CD14-positive monocyte (primary cell): ENCODE results near the gene FGB. TPM values are rescaled to one million over a fixed set of nuclear protein-coding genes. Genes with fewer than 3 reads are reported as not detected.

Source experiments
- DNase-seq, 3 donors: peaks; one replicate each; pipeline ENCODE4 v3.0.0-alpha.2; 2011 to 2022
- H2AFZ ChIP-seq: 2 replicates; pipeline ENCODE4 v1.6.0; 2012; ENCODE audit warnings: mild to moderate bottlenecking, low read depth, low read length, inconsistent platforms; ENCODE audit not compliant: insufficient read depth, poor library complexity, severe bottlenecking
- H3K27ac ChIP-seq, 2 donors: 1 replicate in 1 of 2; 2 replicates in 1 of 2; pipeline ENCODE4 v1.5.1; 2012 to 2013; ENCODE audit warnings: low read length in 2 of 2, control low read depth in 1 of 2, inconsistent platforms in 1 of 2, low read depth in 1 of 2, mild to moderate bottlenecking in 1 of 2
- H3K27me3 ChIP-seq, 2 donors: one replicate each; pipeline versions ENCODE4 v1.6.0 to v1.6.1; 2011 to 2013; ENCODE audit warnings: low read length in 2 of 2; ENCODE audit not compliant: control insufficient read depth in 2 of 2, insufficient read depth in 2 of 2
- H3K36me3 ChIP-seq, 2 donors: replicated peaks in 1 of 2; 1 replicate in 1 of 2; 2 replicates in 1 of 2; pipeline versions ENCODE4 v1.5.1 to v1.6.1; 2012 to 2013; ENCODE audit warnings: low read length in 2 of 2, control low read depth in 1 of 2, inconsistent platforms in 1 of 2, mild to moderate bottlenecking in 1 of 2; ENCODE audit not compliant: insufficient read depth in 2 of 2, control insufficient read depth in 1 of 2
- H3K4me1 ChIP-seq, 2 donors: 1 replicate in 1 of 2; 2 replicates in 1 of 2; pipeline versions ENCODE4 v1.5.1 to v1.6.1; 2012 to 2013; ENCODE audit warnings: low read length in 2 of 2, control low read depth in 1 of 2, inconsistent platforms in 1 of 2, mild to moderate bottlenecking in 1 of 2, moderate library complexity in 1 of 2; ENCODE audit not compliant: insufficient read depth in 2 of 2, control insufficient read depth in 1 of 2
- H3K4me2 ChIP-seq: replicated peaks from 2 replicates; pipeline ENCODE3; 2012; ENCODE audit warnings: low read length, moderate library complexity, mild to moderate bottlenecking; ENCODE audit not compliant: poor library complexity, severe bottlenecking; ENCODE audit errors: extremely low read depth
- H3K4me3 ChIP-seq, 3 experiments: fragments of 200-600 bp in 1 of 3; sonication (generic) in 1 of 3; replicated peaks in 1 of 3; 1 replicate in 2 of 3; 2 replicates in 1 of 3; pipeline ENCODE4 v1.5.1; 2011 to 2013; ENCODE audit warnings: low read length in 3 of 3, mild to moderate bottlenecking in 3 of 3, control low read depth in 2 of 3, low read depth in 2 of 3, inconsistent platforms in 1 of 3, moderate library complexity in 1 of 3
- H3K79me2 ChIP-seq: 2 replicates; pipeline ENCODE4 v1.6.0; 2012; ENCODE audit warnings: mild to moderate bottlenecking, control low read depth, inconsistent platforms, low read length, moderate library complexity; ENCODE audit not compliant: insufficient read depth
- H3K9ac ChIP-seq: 2 replicates; pipeline ENCODE4 v1.6.0; 2017; ENCODE audit warnings: low read length, mild to moderate bottlenecking; ENCODE audit not compliant: insufficient read depth, poor library complexity, severe bottlenecking
- H3K9me3 ChIP-seq, 2 donors: replicated peaks in 1 of 2; 1 replicate in 1 of 2; 2 replicates in 1 of 2; pipeline versions ENCODE4 v1.5.1 to v1.6.1; 2012 to 2013; ENCODE audit warnings: low read length in 2 of 2, control low read depth in 1 of 2; ENCODE audit not compliant: control insufficient read depth in 1 of 2, insufficient read depth in 1 of 2
- H4K20me1 ChIP-seq: 2 replicates; pipeline ENCODE4 v1.6.0; 2012; ENCODE audit warnings: mild to moderate bottlenecking, low read length, control low read depth, moderate library complexity; ENCODE audit not compliant: insufficient read depth
- H3K27ac Mint-ChIP-seq, 7 donors: one replicate each; pipeline ENCODE4 v1.8.0; 2020; ENCODE audit warnings: mild to moderate bottlenecking in 7 of 7, mixed read lengths in 7 of 7, moderate library complexity in 6 of 7, inconsistent platforms in 2 of 7
- H3K27me3 Mint-ChIP-seq, 3 donors: one replicate each; pipeline ENCODE4 v1.8.0; 2021 to 2022; ENCODE audit warnings: low read depth in 3 of 3, mild to moderate bottlenecking in 3 of 3, mixed read lengths in 3 of 3, moderate library complexity in 3 of 3, inconsistent platforms in 1 of 3
- H3K36me3 Mint-ChIP-seq, 2 donors: one replicate each; pipeline ENCODE4 v1.8.0; 2020; ENCODE audit warnings: mixed read lengths in 2 of 2, inconsistent platforms in 1 of 2, mild to moderate bottlenecking in 1 of 2
- H3K4me1 Mint-ChIP-seq: one replicate; pipeline ENCODE4 v1.8.0; 2020; ENCODE audit warnings: mild to moderate bottlenecking, mixed read lengths
- H3K4me3 Mint-ChIP-seq, 2 donors: one replicate each; pipeline ENCODE4 v1.8.0; 2020; ENCODE audit warnings: mild to moderate bottlenecking in 2 of 2, mixed read lengths in 2 of 2, moderate library complexity in 1 of 2
- H3K9me3 Mint-ChIP-seq, 7 donors: one replicate each; pipeline ENCODE4 v1.8.0; 2020 to 2022; ENCODE audit warnings: mixed read lengths in 7 of 7, mild to moderate bottlenecking in 6 of 7, moderate library complexity in 6 of 7, inconsistent platforms in 2 of 7
- CTCF ChIP-seq: fragments of 200-600 bp; IDR thresholded peaks from one replicate; pipeline ENCODE4 v1.8.0; 2022; ENCODE audit warnings: antibody characterized with exemption, mild to moderate bottlenecking
- WGBS: methylation state at CpG from one replicate; pipeline ENCODE4 v1.1.5; 2013; ENCODE audit warnings: missing lambda C conversion rate; ENCODE audit not compliant: insufficient coverage; 5-methylcytosine and 5-hydroxymethylcytosine counted together
- intact Hi-C, 2 donors: fragments of 100-400 bp; cut with micrococcal nuclease; formaldehyde crosslinking; loops; one replicate each; pipeline versions ENCODE4 v1.15.0 to v1.15.1; 2023
- polyA plus RNA-seq, 3 donors: library from polyadenylated mRNA; depleted of rRNA in 1 of 3; unstranded in 2 of 3; stranded (reverse) in 1 of 3; fragments of 300-500 nt in 2 of 3; fragments of >200 nt in 1 of 3; fragmentation: Illumina TruSeq in 2 of 3; gene quantifications; 1 replicate in 2 of 3; 2 replicates in 1 of 3; pipeline ENCODE4 v1.2.3, GENCODE V29; 2012 to 2021

FGB gene
- polyA plus RNA-seq, 3 donors, result not detected

GRCh38 chr4:154583677-154584076 is 20.9 kb downstream of the FGB start:
- Mint-ChIP-seq H3K27me3 (peaks cover 2 to 7% (median 4%) of the 10 kb centered on the region in 3 donors), H3K9me3 (no peaks in the 10 kb centered on the region), H3K27ac (no peak overlapping the region), H3K4me1 (no peaks in the 10 kb centered on the region), H3K4me3 (no peak overlapping the region), H3K36me3 (no peaks in the 10 kb centered on the region)
- DNase-seq, result no peak
- Histone ChIP-seq H3K4me2 (no peak overlapping the region), H3K27ac (no peak overlapping the region), H3K9ac (no peak overlapping the region), H4K20me1 (no peaks in the 10 kb centered on the region), H3K27me3 (no peaks in the 10 kb centered on the region), H3K4me1 (no peaks in the 10 kb centered on the region), H3K36me3 (no peaks in the 10 kb centered on the region), H3K9me3 (no peaks in the 10 kb centered on the region), H2AFZ (no peak overlapping the region), H3K79me2 (no peaks in the 10 kb centered on the region), H3K4me3 (no peak overlapping the region)
- TF ChIP-seq CTCF, result no peak
- intact Hi-C loops, result no loop called here

DNA sequence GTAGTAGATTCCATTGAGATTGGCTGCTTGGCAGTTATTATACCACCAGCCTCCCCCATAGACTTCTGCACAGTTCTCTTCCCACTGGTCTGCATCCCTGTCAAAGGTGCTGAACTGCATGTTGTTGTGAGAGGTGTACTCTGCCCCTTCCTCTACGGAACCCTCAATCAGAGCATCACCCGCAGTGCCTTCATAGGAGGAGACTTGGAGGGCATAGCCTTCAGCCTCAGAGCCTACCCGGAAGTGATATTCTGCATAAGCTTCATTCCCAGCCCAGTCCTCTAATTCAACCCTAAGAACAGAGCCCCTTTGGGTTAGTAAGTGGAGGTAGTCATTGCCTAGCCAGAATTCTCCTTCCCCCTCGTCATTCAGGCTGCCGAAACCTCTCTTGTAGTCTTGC is 21.4 kb downstream of the FGB start:
- no peaks in the 10 kb centered on the region for H4K20me1 ChIP-seq
- H3K4me2 ChIP-seq, result no peak overlapping the region
- H3K9ac ChIP-seq, result no peak overlapping the region
- no peaks in the 10 kb centered on the region for H3K4me1 ChIP-seq
- peaks cover 0 to 2% of the 10 kb centered on the region in 2 donors for H3K27me3 ChIP-seq
- Mint-ChIP-seq H3K36me3 (no peaks in the 10 kb centered on the region), H3K27ac (no peak overlapping the region), H3K27me3 (peaks cover 2 to 9% (median 4%) of the 10 kb centered on the region in 3 donors), H3K9me3 (no peaks in the 10 kb centered on the region), H3K4me3 (no peak overlapping the region), H3K4me1 (no peaks in the 10 kb centered on the region)
- no peak for TF ChIP-seq CTCF
- no peaks in the 10 kb centered on the region for H3K36me3 ChIP-seq
- no peaks in the 10 kb centered on the region for H3K9me3 ChIP-seq
- no peaks in the 10 kb centered on the region for H3K79me2 ChIP-seq
- intact Hi-C loops, result no loop called here
- no peak for DNase-seq
- 100% methylated on average over 2 of the region's 5 CpGs for WGBS
- no peak overlapping the region for H3K4me3 ChIP-seq
- no peak overlapping the region for H3K27ac ChIP-seq
- H2AFZ ChIP-seq, result no peak overlapping the region
